Erythroblast (primary cell): ENCODE results near the gene MCM5.

Source experiments
- GATA1 ChIP-seq: IDR thresholded peaks from 2 replicates; pipeline ENCODE4 v1.6.1; 2011; ENCODE audit warnings: low read depth, mild to moderate bottlenecking, control low read depth, low read length, moderate library complexity
- POLR2A ChIP-seq: IDR thresholded peaks from 2 replicates; pipeline ENCODE4 v1.6.1; 2011; ENCODE audit warnings: mild to moderate bottlenecking, low read length

DNA sequence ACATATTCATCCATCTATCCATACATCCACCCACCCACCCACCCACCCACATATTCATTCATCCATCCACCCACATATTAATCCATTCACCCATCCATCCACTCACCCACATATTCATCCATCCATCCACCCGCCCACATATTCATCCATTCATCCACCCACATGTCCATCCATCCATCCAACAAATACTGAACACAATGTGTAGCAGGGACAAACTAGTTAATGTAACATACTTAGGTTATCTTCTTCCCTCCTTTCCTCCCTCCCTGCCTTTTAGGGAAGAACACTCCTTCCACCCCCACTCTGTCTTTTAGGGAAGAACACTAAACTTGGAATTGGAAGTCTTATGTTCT, 39.4 kb downstream of the MCM5 start:
- TF ChIP-seq POLR2A: no peak
- no peak for TF ChIP-seq GATA1
